SK-N-SH (cell line): Measurements from ENCODE around the gene NR3C1. TPM values are rescaled to one million over a fixed set of nuclear protein-coding genes. Genes with fewer than 3 reads are reported as not detected.

Source experiments
- CTCF ChIA-PET: fragments of 300-600, 350-600 bp; formaldehyde crosslinking; extraction: SDS; loops from one replicate; lab custom pipeline; 2021; lab: Yijun Ruan, JAX
- POLR2A ChIA-PET: fragments of 350-600 bp; sonication (Branson Sonifier 250); formaldehyde crosslinking; extraction: SDS; loops from one replicate; lab custom pipeline; 2020; ENCODE audit warnings: antibody characterized with exemption, inconsistent platforms; lab: Yijun Ruan, JAX
- DNase-seq: peaks from one replicate; pipeline ENCODE4 v3.0.0; 2012
- H2AFZ ChIP-seq: fragments of 200-600 bp; sonication (generic); 2 replicates; pipeline ENCODE4 v1.8.1; 2016; ENCODE audit warnings: antibody characterized with exemption, mild to moderate bottlenecking, low read depth
- H3F3A ChIP-seq: fragments of 200-600 bp; sonication (generic); replicated peaks from 2 replicates; pipeline ENCODE3; 2016; ENCODE audit warnings: antibody characterized with exemption, mild to moderate bottlenecking; ENCODE audit not compliant: insufficient read depth
- H3K27ac ChIP-seq, 2 experiments: fragments of 200-500 bp in 1 of 2; fragments of 200-600 bp in 1 of 2; sonication (Bioruptor generic) in 1 of 2; sonication (generic), shearing (Covaris generic) in 1 of 2; 2 replicates each; pipeline versions ENCODE4 v1.5.1 to v1.6.1; 2014 to 2016; ENCODE audit warnings: low read depth in 2 of 2, inconsistent platforms in 1 of 2, low read length in 1 of 2, mild to moderate bottlenecking in 1 of 2, mixed read lengths in 1 of 2
- H3K27me3 ChIP-seq: fragments of 200-600 bp; sonication (generic), shearing (Covaris generic); 2 replicates; pipeline ENCODE4 v1.6.1; 2016; ENCODE audit warnings: mixed run types; ENCODE audit not compliant: insufficient read depth
- H3K36me3 ChIP-seq, 2 experiments: fragments of 200-500 bp in 1 of 2; fragments of 200-600 bp in 1 of 2; sonication (Bioruptor generic) in 1 of 2; sonication (generic) in 1 of 2; replicated peaks in 1 of 2; 2 replicates each; pipeline versions ENCODE3 to v1.5.1; 2014 to 2016; ENCODE audit warnings: low read length in 1 of 2, mild to moderate bottlenecking in 1 of 2; ENCODE audit not compliant: insufficient read depth in 2 of 2, control insufficient read depth in 1 of 2
- H3K4me1 ChIP-seq, 2 experiments: fragments of 200-500 bp in 1 of 2; fragments of 200-600 bp in 1 of 2; sonication (Bioruptor generic) in 1 of 2; sonication (generic), shearing (Covaris generic) in 1 of 2; 2 replicates each; pipeline versions ENCODE4 v1.5.1 to v1.6.1; 2014 to 2016; ENCODE audit warnings: low read depth in 1 of 2, low read length in 1 of 2, mixed run types in 1 of 2; ENCODE audit not compliant: insufficient read depth in 2 of 2, control insufficient read depth in 1 of 2
- H3K4me2 ChIP-seq: fragments of 200-600 bp; sonication (generic), shearing (Covaris generic); 2 replicates; pipeline ENCODE4 v1.6.1; 2017; ENCODE audit warnings: mixed run types
- H3K4me3 ChIP-seq, 2 experiments: fragments of 200-500 bp in 1 of 2; fragments of 200-600 bp in 1 of 2; sonication (Bioruptor generic) in 1 of 2; sonication (generic), shearing (Covaris generic) in 1 of 2; 2 replicates each; pipeline versions ENCODE4 v1.5.1 to v1.8.1; 2014 to 2016; ENCODE audit warnings: low read depth in 2 of 2, inconsistent platforms in 1 of 2, low read length in 1 of 2, mild to moderate bottlenecking in 1 of 2, mixed read lengths in 1 of 2, moderate library complexity in 1 of 2
- H3K79me2 ChIP-seq: fragments of 200-600 bp; sonication (generic); 2 replicates; pipeline ENCODE4 v1.8.1; 2017; ENCODE audit warnings: mild to moderate bottlenecking; ENCODE audit not compliant: insufficient read depth
- H3K9ac ChIP-seq: fragments of 200-600 bp; sonication (generic); 2 replicates; pipeline ENCODE4 v1.6.1; 2017; ENCODE audit warnings: mixed run types
- H3K9me2 ChIP-seq: fragments of 200-600 bp; sonication (generic); 2 replicates; pipeline ENCODE4 v1.6.1; 2017; ENCODE audit warnings: mixed run types
- H3K9me3 ChIP-seq: fragments of 200-600 bp; sonication (generic); 2 replicates; pipeline ENCODE4 v1.6.1; 2017; ENCODE audit warnings: mixed run types, mild to moderate bottlenecking, moderate library complexity
- H4K20me1 ChIP-seq: fragments of 200-600 bp; sonication (generic); 2 replicates; pipeline ENCODE4 v1.6.1; 2017; ENCODE audit warnings: mild to moderate bottlenecking, mixed run types; ENCODE audit not compliant: insufficient read depth
- CHD2 ChIP-seq: fragments of 150-350 bp; IDR thresholded peaks from 2 replicates; pipeline ENCODE4 v1.6.1; 2018; ENCODE audit warnings: low read length; ENCODE audit not compliant: partially characterized antibody
- ELF1 ChIP-seq: IDR thresholded peaks from 2 replicates; pipeline ENCODE4 v1.4.0; 2012
- EP300 ChIP-seq, 2 experiments: IDR thresholded peaks; 2 replicates each; pipeline versions ENCODE4 v1.4.0 to v1.6.1; 2012; ENCODE audit warnings: borderline replicate concordance in 1 of 2, low read depth in 1 of 2, low read length in 1 of 2
- FOSL2 ChIP-seq: IDR thresholded peaks from 2 replicates; pipeline ENCODE4 v1.4.0; 2012; ENCODE audit warnings: low read depth, mild to moderate bottlenecking, moderate library complexity, borderline replicate concordance
- FOXJ3 ChIP-seq: sonication (generic); formaldehyde crosslinking; IDR thresholded peaks from 2 replicates; pipeline ENCODE4 v1.5.1; 2020; ENCODE audit warnings: mild to moderate bottlenecking, missing genetic modification reagents
- GATA2 ChIP-seq: sonication (generic); formaldehyde crosslinking; IDR thresholded peaks from 2 replicates; pipeline ENCODE4 v1.5.0; 2020; ENCODE audit warnings: mild to moderate bottlenecking, missing genetic modification reagents
- IRF3 ChIP-seq: fragments of 150-350 bp; IDR thresholded peaks from 2 replicates; pipeline ENCODE4 v1.6.1; 2016; ENCODE audit warnings: mild to moderate bottlenecking, low read depth, low read length
- MAX ChIP-seq: IDR thresholded peaks from 2 replicates; pipeline ENCODE4 v1.4.0; 2012; ENCODE audit warnings: low read depth
- MEF2A ChIP-seq: IDR thresholded peaks from 2 replicates; pipeline ENCODE4 v1.4.0; 2012; ENCODE audit warnings: low read depth, borderline replicate concordance
- MXI1 ChIP-seq: IDR thresholded peaks from 2 replicates; pipeline ENCODE4 v1.6.1; 2012; ENCODE audit warnings: mild to moderate bottlenecking, low read depth, low read length, improper control_type of control experiment
- NFIC ChIP-seq: IDR thresholded peaks from 2 replicates; pipeline ENCODE4 v1.4.0; 2012; ENCODE audit warnings: borderline replicate concordance
- NRF1 ChIP-seq: IDR thresholded peaks from 2 replicates; pipeline ENCODE4 v1.6.1; 2012; ENCODE audit warnings: low read depth, mild to moderate bottlenecking, low read length
- POLR2AphosphoS5 ChIP-seq: IDR thresholded peaks from 2 replicates; pipeline ENCODE4 v1.6.1; 2012; ENCODE audit warnings: low read depth, low read length
- RAD21 ChIP-seq: IDR thresholded peaks from 2 replicates; pipeline ENCODE4 v1.6.1; 2012; ENCODE audit warnings: mild to moderate bottlenecking, low read length
- REST ChIP-seq: IDR thresholded peaks from 2 replicates; pipeline ENCODE4 v1.6.1; 2012; ENCODE audit warnings: mild to moderate bottlenecking, low read depth, low read length, moderate library complexity
- RFX5 ChIP-seq: IDR thresholded peaks from 2 replicates; pipeline ENCODE4 v1.6.1; 2012; ENCODE audit warnings: mild to moderate bottlenecking, improper control_type of control experiment, low read length
- RXRA ChIP-seq: IDR thresholded peaks from 2 replicates; pipeline ENCODE4 v1.4.0; 2012; ENCODE audit warnings: low read depth, mild to moderate bottlenecking, borderline replicate concordance
- SIN3A ChIP-seq: IDR thresholded peaks from 2 replicates; pipeline ENCODE4 v1.6.1; 2012; ENCODE audit warnings: low read depth, mild to moderate bottlenecking, low read length, moderate library complexity, borderline replicate concordance
- SMC3 ChIP-seq: IDR thresholded peaks from 2 replicates; pipeline ENCODE4 v1.6.1; 2012; ENCODE audit warnings: low read depth, low read length, improper control_type of control experiment
- TAF1 ChIP-seq: IDR thresholded peaks from 2 replicates; pipeline ENCODE4 v1.6.1; 2012; ENCODE audit warnings: low read depth, mild to moderate bottlenecking, low read length, moderate library complexity, borderline replicate concordance
- TCF12 ChIP-seq: IDR thresholded peaks from 2 replicates; pipeline ENCODE4 v1.4.0; 2012
- USF1 ChIP-seq: IDR thresholded peaks from 2 replicates; pipeline ENCODE4 v1.4.0; 2012; ENCODE audit warnings: low read depth, borderline replicate concordance
- USF2 ChIP-seq: fragments of 150-350 bp; IDR thresholded peaks from 2 replicates; pipeline ENCODE4 v1.6.1; 2017; ENCODE audit warnings: antibody characterized with exemption, low read length, low read depth, borderline replicate concordance
- YY1 ChIP-seq: IDR thresholded peaks from 2 replicates; pipeline ENCODE4 v1.4.0; 2012; ENCODE audit warnings: low read depth, mild to moderate bottlenecking
- WGBS: methylation state at CpG from one replicate; pipeline ENCODE4 v1.1.6; 2017; ENCODE audit warnings: low lambda C conversion rate; 5-methylcytosine and 5-hydroxymethylcytosine counted together
- polyA plus RNA-seq, 3 experiments: library from polyadenylated mRNA; depleted of rRNA; stranded (reverse); fragments of >200 nt; gene quantifications; 2 replicates each; pipeline ENCODE4 v1.2.3, GENCODE V29; 2012

NR3C1 gene
- polyA plus RNA-seq, 1 of the 3 experiments (the other 2 are of a cell fraction): 7.1 TPM

- TF ChIP-seq SIN3A (no peak), TCF12 (no peak), GATA2 (CRISPR knock-in tag) (no peak)
Observed at GRCh38 chr5:143379606-143380005, 23.9 kb downstream of the NR3C1 start (continued).

- DNase-seq: no peak
- CTCF ChIA-PET: interaction anchor here (1.5 kb wide), 1 partner anchor 11 kb away, joined by 4 read pairs; no protein-coding TSS in a partner anchor
- 67% methylated on average over 5 of the region's 5 CpGs for whole genome bisulfite sequencing
- Histone ChIP-seq H3K9ac (peak overlapping the region; percentile 10; the same call in 1 of the 2 replicates), H4K20me1 (peaks cover 4% of the 10 kb centered on the region; the same call in 1 of the 2 replicates), H3K79me2 (peaks cover 94% of the 10 kb centered on the region), H3K27ac (peak overlapping the region; percentile 34 to 68; a peak in 3 of 4 replicates), H3K27me3 (no peaks in the 10 kb centered on the region), H3K36me3 (peaks cover 0 to 13% of the 10 kb centered on the region in 2 experiments), H3F3A (peaks cover 21% of the 10 kb centered on the region), H3K4me2 (peak overlapping the region; percentile 47), H3K4me1 (peaks cover 6 to 7% of the 10 kb centered on the region in 2 experiments; a peak in 3 of 4 replicates), H3K9me3 (no peaks in the 10 kb centered on the region), H3K9me2 (no peaks in the 10 kb centered on the region), H3K4me3 (no peak overlapping the region; a peak in 1 of 4 replicates), H2AFZ (no peak overlapping the region)
- POLR2A ChIA-PET: no interaction called here
- no peak for TF ChIP-seq MXI1
- TF ChIP-seq POLR2AphosphoS5: no peak
- TF ChIP-seq SMC3: no peak
- peak; percentile 59 for TF ChIP-seq TCF12
- TF ChIP-seq ELF1: 0 out of 2 replicates have a peak, but pooled peaks have one; percentile 21
- TF ChIP-seq SIN3A: no peak
- 0 out of 2 replicates have a peak, but pooled peaks have one; percentile 3 for TF ChIP-seq TAF1
- peak; percentile 46; the same call in 1 of the 2 replicates for TF ChIP-seq NFIC
- TF ChIP-seq CHD2: no peak
- no peak for TF ChIP-seq USF1
- TF ChIP-seq RXRA: peak; percentile 31; the same call in 1 of the 2 replicates
- TF ChIP-seq RFX5: no peak
- TF ChIP-seq USF2: no peak
- TF ChIP-seq REST: no peak
- no peak for TF ChIP-seq FOXJ3 (CRISPR knock-in tag)
- TF ChIP-seq IRF3: no peak
- TF ChIP-seq MAX: no peak
- TF ChIP-seq MEF2A: peak; percentile 11; the same call in 1 of the 2 replicates
- TF ChIP-seq GATA2 (CRISPR knock-in tag): no peak
- TF ChIP-seq YY1: no peak
- TF ChIP-seq EP300 (IDR thresholded peaks at IDR 0.05; ENCODE audit: borderline replicate concordance in 1 of 2, low read depth in 1 of 2, low read length in 1 of 2): peak in 1 of 2 experiments; percentile 51; a peak in 1 of 4 replicates
- peak; percentile 57 for TF ChIP-seq FOSL2
- no peak for TF ChIP-seq RAD21
- TF ChIP-seq NRF1: no peak
Observed at GRCh38 chr5:143376911-143377813, 26.3 kb downstream of the NR3C1 start.
